DMS53 treated with DMSO at 0.1 percent for 48 hours (cell line): ENCODE data around the gene DBH.

Experiments
- DNase-seq: peaks from one replicate; lab custom pipeline; 2025; ENCODE audit not compliant: unreplicated experiment; lab: John Stamatoyannopoulos, UW

DBH gene

GRCh38 chr9:133642708-133643361 is 6.7 kb downstream of the DBH start:
- no peak for DNase-seq

DNA sequence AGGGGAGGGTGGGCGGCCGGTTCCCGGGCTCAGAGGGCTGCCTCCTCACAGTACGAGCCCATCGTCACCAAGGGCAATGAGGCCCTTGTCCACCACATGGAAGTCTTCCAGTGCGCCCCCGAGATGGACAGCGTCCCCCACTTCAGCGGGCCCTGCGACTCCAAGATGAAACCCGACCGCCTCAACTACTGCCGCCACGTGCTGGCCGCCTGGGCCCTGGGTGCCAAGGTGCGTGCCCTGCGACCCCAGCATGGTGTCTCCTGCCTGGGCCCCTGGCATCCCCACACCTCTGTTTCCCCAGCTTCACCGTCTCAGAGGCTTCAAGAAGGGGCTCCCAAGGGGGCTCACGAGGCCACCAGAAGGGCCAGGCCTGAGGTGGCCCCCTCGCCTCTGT is 7.2 kb downstream of the DBH start:
- no peak for DNase-seq

GRCh38 chr9:133643978-133644760 is 8.0 kb downstream of the DBH start:
- no peak for DNase-seq

DNA sequence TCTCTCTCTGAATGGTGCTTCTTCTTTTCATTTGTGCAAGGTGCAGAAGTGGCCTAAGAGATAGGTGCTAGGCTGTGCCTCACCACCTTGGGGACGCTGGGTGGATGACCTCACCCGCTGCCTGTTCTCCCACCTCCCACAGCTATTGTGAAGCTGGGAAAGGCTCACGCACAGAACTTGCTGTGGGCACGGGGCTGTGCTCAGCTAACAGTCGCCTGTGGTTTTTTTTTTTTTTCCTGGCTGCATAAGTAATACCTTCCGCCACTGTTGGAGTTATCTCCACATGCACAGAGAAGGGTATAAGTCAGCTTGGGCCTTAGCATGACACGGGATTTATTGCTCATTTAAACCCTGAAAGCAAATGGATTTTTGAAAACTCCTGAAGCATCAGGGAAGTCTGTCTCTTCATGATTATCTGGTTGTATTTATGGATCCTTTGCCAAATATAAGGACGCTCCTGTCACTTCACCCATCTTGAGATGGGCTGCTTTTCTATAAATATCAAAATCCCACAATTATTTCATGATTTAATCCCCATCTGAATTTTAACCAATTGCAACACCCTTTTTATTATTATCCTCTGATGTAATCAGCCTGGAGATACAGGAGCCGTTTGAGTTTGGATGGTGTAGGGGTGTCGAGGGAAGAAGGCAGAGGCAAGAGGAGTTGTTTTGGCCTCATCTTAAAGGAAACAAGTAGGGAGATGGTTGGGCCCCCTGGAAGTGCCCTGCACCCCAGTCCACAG is 9.0 kb downstream of the DBH start:
- DNase-seq, result no peak

DNA sequence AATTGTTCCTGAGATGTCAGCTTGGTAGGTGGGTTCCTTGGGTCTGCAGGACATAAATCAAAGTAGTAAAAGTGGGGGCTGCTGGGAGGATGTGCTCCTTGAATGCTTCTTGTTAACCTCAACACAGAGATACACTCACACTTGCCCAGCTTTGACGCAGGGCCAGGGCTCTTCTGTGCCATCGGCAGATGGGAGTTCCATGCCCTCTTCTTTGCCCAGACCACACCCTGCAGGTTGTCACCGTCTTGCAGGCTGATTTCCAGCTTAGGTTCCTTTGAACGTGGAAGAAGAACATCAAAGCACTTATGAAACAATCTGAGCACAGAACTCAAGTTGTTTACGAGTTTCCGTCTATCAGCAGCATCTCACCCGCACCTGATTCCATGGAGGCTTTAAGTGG is 11.0 kb downstream of the DBH start:
- DNase-seq, result no peak

GRCh38 chr9:133647765-133648469 is 11.8 kb downstream of the DBH start:
- no peak for DNase-seq

DNA sequence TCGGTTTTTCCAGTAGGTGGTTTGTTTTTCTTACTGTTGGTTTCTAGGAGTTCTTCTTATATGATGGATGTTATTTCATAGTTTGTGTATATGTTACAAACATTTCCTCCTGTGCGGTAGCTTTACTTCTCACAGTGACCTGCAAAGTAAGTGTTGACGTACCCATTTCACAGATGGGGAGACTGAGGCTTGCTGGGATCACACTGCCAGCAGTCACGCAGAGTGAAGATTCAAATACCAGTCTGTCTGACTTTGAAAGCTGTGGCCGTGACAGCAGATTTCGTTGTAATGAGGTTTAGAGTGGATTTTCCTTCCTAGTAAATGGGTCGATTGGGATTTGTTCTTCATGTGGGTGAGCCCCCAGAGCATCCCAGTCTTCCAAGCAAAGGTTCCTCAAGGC is 13.0 kb downstream of the DBH start:
- DNase-seq, result no peak

DNA sequence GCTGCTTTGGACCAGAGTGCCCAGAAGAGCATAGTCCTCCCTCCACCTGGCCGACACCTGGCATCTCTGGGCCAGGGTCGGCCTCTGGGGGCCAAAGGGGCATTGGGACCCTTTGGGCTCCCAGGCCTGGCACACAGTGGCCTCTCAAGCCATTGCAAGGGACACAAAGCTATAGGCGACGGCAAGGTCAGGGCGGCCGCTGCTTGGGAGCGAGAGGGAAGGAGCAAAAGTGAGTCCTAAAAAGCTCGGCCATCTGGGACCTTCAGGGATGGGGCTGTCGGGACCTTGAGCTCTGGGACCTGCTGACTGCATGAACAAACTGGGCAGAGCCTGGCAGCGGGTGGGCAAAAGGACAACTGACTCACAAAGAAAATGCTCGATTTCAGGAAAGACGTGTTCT is 13.9 kb downstream of the DBH start:
- DNase-seq, result no peak

- DNase-seq, result no peak
Observed at GRCh38 chr9:133653638-133654037, 17.5 kb downstream of the DBH start.

DNA sequence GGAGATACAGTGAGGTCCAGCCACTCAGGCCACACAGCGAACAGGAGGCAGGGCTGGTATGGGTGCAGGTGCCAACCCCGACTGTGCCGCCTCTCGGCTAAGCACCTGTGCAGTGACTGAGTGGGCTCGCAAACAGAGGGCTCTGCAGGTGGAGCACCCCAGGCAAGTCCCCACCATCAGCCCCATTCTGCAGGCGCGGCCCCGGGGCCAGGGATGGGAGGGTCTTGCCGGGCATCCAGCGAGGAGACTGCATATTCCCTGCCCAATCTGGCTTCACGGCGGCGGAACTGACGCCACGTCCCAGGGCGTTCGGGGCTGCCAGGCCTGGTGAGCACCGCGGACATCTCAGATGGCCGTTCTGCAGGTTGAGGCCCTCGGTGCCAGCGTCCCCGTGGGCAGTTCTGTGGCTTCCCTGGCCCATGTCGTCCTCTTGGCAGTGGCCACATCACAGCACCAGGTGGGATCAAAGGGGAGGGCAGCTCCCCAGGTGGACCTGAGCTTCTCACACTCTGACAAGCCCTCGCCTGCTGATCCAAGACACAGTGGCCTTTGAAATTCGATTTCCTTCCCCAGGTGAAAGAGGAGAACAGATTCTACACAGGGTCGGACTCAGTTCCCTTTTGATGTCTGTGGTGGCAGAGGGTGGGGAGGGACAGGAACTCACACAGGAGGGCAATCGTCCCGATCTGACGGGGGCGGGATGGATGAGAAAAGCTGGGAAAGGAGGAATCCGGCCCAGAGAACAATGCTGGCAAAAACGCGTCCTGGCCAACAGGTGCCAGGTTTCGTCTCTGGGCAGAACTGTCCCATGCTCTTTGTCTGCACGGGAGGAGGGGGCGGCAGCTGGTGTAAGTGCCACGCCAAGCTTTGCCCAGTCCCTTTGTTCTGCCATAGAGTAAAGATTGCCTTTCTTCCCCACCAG is 18.8 kb downstream of the DBH start:
- no peak for DNase-seq

DNA sequence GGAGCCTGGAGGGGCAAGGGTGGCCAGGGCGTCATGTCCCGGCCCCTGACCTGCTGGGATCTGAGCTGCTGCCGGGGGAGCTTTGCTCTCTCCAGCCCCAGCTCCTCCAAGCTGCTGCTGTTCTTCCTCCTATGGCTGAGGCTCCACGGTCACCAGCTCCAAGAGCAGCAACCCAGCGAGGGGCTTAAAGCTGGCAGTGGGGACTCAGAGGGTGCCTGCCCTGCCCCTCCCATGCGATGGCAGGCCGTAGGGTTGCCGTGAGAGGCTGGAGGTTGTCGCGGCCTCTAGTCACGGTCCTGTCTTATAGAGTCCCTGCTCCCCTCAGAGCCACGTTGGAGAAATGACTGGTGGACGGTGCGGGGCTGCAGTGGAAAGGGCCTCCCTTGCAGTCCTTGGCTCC is 19.5 kb downstream of the DBH start:
- DNase-seq, result no peak

DNA sequence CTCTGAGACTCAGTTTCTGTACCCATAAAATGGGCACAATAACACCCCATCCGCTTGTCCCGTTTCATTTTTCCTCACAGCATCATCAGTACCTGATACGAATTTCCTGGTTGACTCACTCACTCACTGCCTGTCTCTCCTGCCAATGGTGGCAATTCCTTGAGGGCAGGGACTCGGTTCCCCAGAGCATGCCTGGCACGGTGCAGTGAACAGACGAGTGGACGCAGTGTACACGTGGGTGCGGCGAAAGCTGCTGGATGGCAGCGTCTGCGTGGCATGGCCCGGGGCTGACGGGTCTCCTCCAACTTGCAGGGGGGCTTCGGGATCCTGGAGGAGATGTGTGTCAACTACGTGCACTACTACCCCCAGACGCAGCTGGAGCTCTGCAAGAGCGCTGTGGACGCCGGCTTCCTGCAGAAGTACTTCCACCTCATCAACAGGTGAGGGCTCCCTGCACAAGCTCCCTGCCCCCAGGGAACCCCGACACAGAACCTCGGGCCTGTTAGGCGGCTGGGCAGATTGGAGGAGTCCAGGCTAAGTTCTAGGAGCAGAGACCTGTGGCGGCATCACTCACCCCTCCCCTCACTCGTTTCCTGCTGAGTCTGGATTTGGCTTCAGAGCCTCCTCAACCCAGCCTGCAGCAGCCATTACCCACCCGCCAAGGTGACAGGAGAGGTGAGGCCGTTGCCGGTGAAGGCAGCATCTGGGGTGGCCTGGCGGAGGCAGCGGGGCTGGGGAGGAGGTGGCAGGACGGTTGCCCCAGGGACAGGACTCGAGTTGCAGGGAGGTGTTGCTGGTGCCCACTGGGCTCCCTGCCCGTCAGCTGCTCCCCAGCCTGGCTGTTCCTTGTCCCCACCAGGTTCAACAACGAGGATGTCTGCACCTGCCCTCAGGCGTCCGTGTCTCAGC is 20.3 kb downstream of the DBH start:
- peak; percentile 41 for DNase-seq

GRCh38 chr9:133657120-133657661 is 21.0 kb downstream of the DBH start:
- no peak for DNase-seq

DNA sequence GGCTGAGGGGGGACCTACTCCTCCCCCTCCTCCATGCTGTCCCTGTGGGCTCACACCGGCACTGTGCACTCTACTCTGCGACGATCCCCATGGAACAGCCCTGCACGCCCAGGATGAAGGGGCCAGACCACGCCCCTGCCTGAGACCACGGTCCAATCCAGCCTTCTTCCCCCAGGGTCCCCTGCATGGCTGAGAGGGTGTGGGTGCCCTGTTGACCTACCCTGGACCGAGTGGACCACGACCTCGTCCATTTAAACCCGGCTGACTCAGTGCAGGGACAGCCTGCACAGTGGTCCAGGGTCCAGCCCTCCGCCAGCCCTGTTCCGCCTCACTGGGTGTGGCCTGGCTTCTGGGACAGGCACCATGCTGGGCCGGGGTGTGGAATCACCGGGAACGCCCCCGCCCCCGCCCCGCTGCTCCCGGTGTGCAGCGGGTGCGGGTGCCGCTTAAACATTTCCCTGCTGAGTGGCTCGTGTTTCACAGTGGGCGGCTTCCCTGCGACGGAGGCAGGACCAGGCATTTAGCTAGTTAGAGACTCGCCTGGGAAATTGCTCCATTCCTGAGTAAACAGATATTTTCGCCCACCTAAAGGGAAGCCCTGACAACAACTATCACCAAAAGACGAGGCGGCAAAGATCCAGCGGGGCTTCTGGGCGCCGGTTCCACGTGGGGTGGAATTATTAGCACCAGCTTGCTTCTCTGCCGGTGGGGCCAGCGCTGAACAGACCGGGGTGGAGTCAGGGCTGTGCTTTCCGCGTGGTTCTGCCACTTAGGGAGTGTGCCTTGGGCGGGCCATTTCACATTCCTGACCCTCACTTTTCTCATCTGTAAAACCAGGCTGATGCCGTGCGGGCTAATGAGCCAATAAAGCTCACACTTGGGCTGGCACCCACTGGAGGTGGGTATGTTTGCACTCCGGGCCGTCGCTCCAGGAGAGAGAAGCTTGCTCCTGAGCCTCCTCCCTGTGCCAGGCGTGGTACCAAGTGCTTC is 22.6 kb downstream of the DBH start:
- peak; percentile 13 for DNase-seq

- no peak for DNase-seq
Observed at GRCh38 chr9:133659516-133659915, 23.4 kb downstream of the DBH start.

- DNase-seq, result no peak
Observed at GRCh38 chr9:133661846-133662540, 25.8 kb downstream of the DBH start.
